Measurements from ENCODE around the gene FFAR3. TPM values are rescaled to one million over a fixed set of nuclear protein-coding genes. Genes with fewer than 3 reads are reported as not detected.

Gene FFAR3
- 0.19 TPM in 1 of 2 replicates, not detected in the other for total RNA-seq

GRCh38 chr19:35357867-35358573, at the start of gene FFAR3:
TSS of gene FFAR3 (plus strand) at chr19:35358460. CDS start at chr19:35358891, 431 bp downstream.

GRCh38 chr19:35328851-35329285, 29.4 kb upstream of the FFAR3 start, which contains the start of gene CD22:
TSS of gene CD22 (plus strand) at chr19:35329187. CDS start at chr19:35332041, 2,854 bp downstream.

GRCh38 chr19:35347171-35347929, 10.9 kb upstream of the FFAR3 start, which contains the start of gene FFAR1:
TSS of gene FFAR1 (plus strand) at chr19:35347902. CDS start at chr19:35351552, 3,650 bp downstream.

GRCh38 chr19:35370722-35371121, 12.5 kb downstream of the FFAR3 start, which contains the start of gene GPR42:
TSS of gene GPR42 (plus strand) at chr19:35371068. CDS start at chr19:35371360, 292 bp downstream.

Other genes with a start within 250 kb of the FFAR3 start
- gene FXYD3, start 242.6 kb upstream of the FFAR3 start, total RNA-seq, result not detected in 2 replicates
- 0.05 and 0.37 TPM in 2 replicates for gene LGI4, start 223.4 kb upstream of the FFAR3 start, total RNA-seq
- gene FXYD1, start 219.6 kb upstream of the FFAR3 start, total RNA-seq, result 1.3 and 14.8 TPM in 2 replicates
- not detected in 2 replicates for gene FXYD7, start 215.2 kb upstream of the FFAR3 start, total RNA-seq
- gene FXYD5, start 203.7 kb upstream of the FFAR3 start, total RNA-seq, result 61.2 and 76.9 TPM in 2 replicates
- gene FAM187B, start 129.7 kb upstream of the FFAR3 start, total RNA-seq, result not detected in 2 replicates
- 1.2 and 1.4 TPM in 2 replicates for gene LSR, start 109.5 kb upstream of the FFAR3 start, total RNA-seq
- gene USF2, start 89.5 kb upstream of the FFAR3 start, total RNA-seq, result 65.7 and 71.7 TPM in 2 replicates
- gene HAMP, start 75.9 kb upstream of the FFAR3 start, total RNA-seq, result not detected in 2 replicates
- gene MAG, start 66.3 kb upstream of the FFAR3 start, total RNA-seq, result 0.34 and 2.9 TPM in 2 replicates
- 2.2 and 4.4 TPM in 2 replicates for gene CD22, start 29.3 kb upstream of the FFAR3 start, total RNA-seq
- gene FFAR1, start 10.6 kb upstream of the FFAR3 start, total RNA-seq, result not detected in 2 replicates
- gene GPR42, start 12.6 kb downstream of the FFAR3 start, total RNA-seq, result not detected in 2 replicates
- not detected in 2 replicates for gene FFAR2, start 89.8 kb downstream of the FFAR3 start, total RNA-seq
- not detected in 2 replicates for gene KRTDAP, start 132.0 kb downstream of the FFAR3 start, total RNA-seq
- gene DMKN, start 155.2 kb downstream of the FFAR3 start, total RNA-seq, result 9.1 and 10.6 TPM in 2 replicates
- gene SBSN, start 169.9 kb downstream of the FFAR3 start, total RNA-seq, result 22.7 and 28.3 TPM in 2 replicates
- gene GAPDHS, start 175.0 kb downstream of the FFAR3 start, total RNA-seq, result not detected in 2 replicates
- gene TMEM147, start 187.2 kb downstream of the FFAR3 start, total RNA-seq, result 60.7 and 79.1 TPM in 2 replicates
- gene ATP4A, start 205.2 kb downstream of the FFAR3 start, total RNA-seq, result not detected in 2 replicates
- not detected in 2 replicates for gene PMIS2, start 227.7 kb downstream of the FFAR3 start, total RNA-seq